ENCODE data around the gene RNASE7.

- TF ChIP-seq, protein P1, sequence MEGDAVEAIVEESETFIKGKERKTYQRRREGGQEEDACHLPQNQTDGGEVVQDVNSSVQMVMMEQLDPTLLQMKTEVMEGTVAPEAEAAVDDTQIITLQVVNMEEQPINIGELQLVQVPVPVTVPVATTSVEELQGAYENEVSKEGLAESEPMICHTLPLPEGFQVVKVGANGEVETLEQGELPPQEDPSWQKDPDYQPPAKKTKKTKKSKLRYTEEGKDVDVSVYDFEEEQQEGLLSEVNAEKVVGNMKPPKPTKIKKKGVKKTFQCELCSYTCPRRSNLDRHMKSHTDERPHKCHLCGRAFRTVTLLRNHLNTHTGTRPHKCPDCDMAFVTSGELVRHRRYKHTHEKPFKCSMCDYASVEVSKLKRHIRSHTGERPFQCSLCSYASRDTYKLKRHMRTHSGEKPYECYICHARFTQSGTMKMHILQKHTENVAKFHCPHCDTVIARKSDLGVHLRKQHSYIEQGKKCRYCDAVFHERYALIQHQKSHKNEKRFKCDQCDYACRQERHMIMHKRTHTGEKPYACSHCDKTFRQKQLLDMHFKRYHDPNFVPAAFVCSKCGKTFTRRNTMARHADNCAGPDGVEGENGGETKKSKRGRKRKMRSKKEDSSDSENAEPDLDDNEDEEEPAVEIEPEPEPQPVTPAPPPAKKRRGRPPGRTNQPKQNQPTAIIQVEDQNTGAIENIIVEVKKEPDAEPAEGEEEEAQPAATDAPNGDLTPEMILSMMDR (IDR thresholded peaks at IDR 0.05): no peak
- no peak for TF ChIP-seq POLR2A (IDR thresholded peaks at IDR 0.05)
Measured at GRCh38 chr14:21037156-21037555, 5.0 kb upstream of the RNASE7 start.

Measured in body of pancreas (tissue), 4 donors.